Measurements from ENCODE around the gene MYO1D. TPM values are rescaled to one million over a fixed set of nuclear protein-coding genes. Genes with fewer than 3 reads are reported as not detected.

The MYO1D gene
- total RNA-seq, 1 donor from 2014 or later, result 36.9 TPM

- no peak overlapping the region for H3K27ac Mint-ChIP-seq
- H3K4me3 Mint-ChIP-seq (ENCODE audit: low read depth), result no peak overlapping the region
- no peaks in the 10 kb centered on the region for H3K36me3 Mint-ChIP-seq (ENCODE audit: insufficient read depth)
- H3K9me3 Mint-ChIP-seq (ENCODE audit: low read depth), result no peaks in the 10 kb centered on the region
- no peaks in the 10 kb centered on the region for H3K27me3 Mint-ChIP-seq
- TF ChIP-seq, protein P1, sequence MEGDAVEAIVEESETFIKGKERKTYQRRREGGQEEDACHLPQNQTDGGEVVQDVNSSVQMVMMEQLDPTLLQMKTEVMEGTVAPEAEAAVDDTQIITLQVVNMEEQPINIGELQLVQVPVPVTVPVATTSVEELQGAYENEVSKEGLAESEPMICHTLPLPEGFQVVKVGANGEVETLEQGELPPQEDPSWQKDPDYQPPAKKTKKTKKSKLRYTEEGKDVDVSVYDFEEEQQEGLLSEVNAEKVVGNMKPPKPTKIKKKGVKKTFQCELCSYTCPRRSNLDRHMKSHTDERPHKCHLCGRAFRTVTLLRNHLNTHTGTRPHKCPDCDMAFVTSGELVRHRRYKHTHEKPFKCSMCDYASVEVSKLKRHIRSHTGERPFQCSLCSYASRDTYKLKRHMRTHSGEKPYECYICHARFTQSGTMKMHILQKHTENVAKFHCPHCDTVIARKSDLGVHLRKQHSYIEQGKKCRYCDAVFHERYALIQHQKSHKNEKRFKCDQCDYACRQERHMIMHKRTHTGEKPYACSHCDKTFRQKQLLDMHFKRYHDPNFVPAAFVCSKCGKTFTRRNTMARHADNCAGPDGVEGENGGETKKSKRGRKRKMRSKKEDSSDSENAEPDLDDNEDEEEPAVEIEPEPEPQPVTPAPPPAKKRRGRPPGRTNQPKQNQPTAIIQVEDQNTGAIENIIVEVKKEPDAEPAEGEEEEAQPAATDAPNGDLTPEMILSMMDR (IDR thresholded peaks at IDR 0.05; ENCODE audit: unreplicated experiment), result no peak
- peaks cover 15% of the 10 kb centered on the region for H3K4me1 Mint-ChIP-seq (ENCODE audit: low read depth)
- DNase-seq (ENCODE audit: low spot score, unreplicated experiment), result no peak
Measured at GRCh38 chr17:32855620-32856019, 21.3 kb downstream of the MYO1D start.

- Mint-ChIP-seq H3K27me3 (no peaks in the 10 kb centered on the region), H3K4me3 (ENCODE audit: low read depth) (no peak overlapping the region), H3K27ac (no peak overlapping the region), H3K4me1 (ENCODE audit: low read depth) (peaks cover 8% of the 10 kb centered on the region), H3K9me3 (ENCODE audit: low read depth) (no peaks in the 10 kb centered on the region), H3K36me3 (ENCODE audit: insufficient read depth) (no peaks in the 10 kb centered on the region)
- TF ChIP-seq, protein P1 (IDR thresholded peaks at IDR 0.05; ENCODE audit: unreplicated experiment), result no peak
- DNase-seq (ENCODE audit: low spot score, unreplicated experiment), result no peak
Measured at GRCh38 chr17:32854832-32855389, 22.0 kb downstream of the MYO1D start.

GRCh38 chr17:32854207-32854606, 22.7 kb downstream of the MYO1D start:
- no peak for DNase-seq (ENCODE audit: low spot score, unreplicated experiment)
- no peak overlapping the region for H3K27ac Mint-ChIP-seq
- TF ChIP-seq, protein P1 (IDR thresholded peaks at IDR 0.05; ENCODE audit: unreplicated experiment), result no peak
- H3K27me3 Mint-ChIP-seq, result no peaks in the 10 kb centered on the region
- no peaks in the 10 kb centered on the region for H3K9me3 Mint-ChIP-seq (ENCODE audit: low read depth)
- no peak overlapping the region for H3K4me3 Mint-ChIP-seq (ENCODE audit: low read depth)
- no peaks in the 10 kb centered on the region for H3K36me3 Mint-ChIP-seq (ENCODE audit: insufficient read depth)
- peaks cover 4% of the 10 kb centered on the region for H3K4me1 Mint-ChIP-seq (ENCODE audit: low read depth)

DNA sequence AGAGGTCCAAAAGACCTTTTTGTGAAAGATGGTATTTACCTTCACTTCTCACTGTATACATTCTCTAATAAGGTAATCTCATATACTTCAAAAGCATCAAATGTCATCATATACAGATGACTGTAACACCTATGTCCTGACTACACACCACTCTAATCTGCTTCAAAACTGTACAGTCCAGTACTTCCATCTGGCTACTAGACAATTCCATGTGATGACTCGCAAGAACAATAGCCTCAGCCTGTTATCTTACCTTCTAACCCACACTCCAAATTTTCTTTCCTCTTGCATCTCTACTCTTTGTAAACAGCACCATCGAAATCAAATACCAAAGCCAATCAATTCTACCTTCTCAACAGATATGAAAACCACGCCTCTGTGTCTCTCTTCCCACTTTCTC, 24.1 kb downstream of the MYO1D start:
- no peaks in the 10 kb centered on the region for H3K36me3 Mint-ChIP-seq (ENCODE audit: insufficient read depth)
- no peak for DNase-seq (ENCODE audit: low spot score, unreplicated experiment)
- TF ChIP-seq, protein P1 (IDR thresholded peaks at IDR 0.05; ENCODE audit: unreplicated experiment), result no peak
- H3K27me3 Mint-ChIP-seq, result no peaks in the 10 kb centered on the region
- H3K4me1 Mint-ChIP-seq (ENCODE audit: low read depth), result peaks cover 4% of the 10 kb centered on the region
- H3K27ac Mint-ChIP-seq, result no peak overlapping the region
- H3K9me3 Mint-ChIP-seq (ENCODE audit: low read depth), result no peaks in the 10 kb centered on the region
- no peak overlapping the region for H3K4me3 Mint-ChIP-seq (ENCODE audit: low read depth)

DNA sequence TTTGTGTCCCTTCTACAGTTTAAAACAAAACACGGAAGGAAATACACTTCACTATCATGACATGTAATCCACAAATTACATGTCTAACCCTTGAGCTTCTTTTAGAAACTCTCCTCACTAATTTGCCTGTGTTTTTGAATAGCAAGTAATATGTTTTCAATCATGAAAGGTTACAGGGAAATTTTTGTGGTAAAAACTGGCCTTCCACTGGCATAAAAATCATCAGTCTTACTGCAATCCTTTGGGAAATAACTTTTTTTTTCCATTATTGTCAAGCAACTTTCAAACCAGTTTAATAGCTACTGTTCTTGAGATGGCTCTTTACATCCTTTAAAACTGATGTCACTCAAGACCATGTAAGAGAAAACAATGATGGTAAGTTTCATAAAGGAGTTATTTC, 27.0 kb downstream of the MYO1D start:
- Mint-ChIP-seq H3K4me1 (ENCODE audit: low read depth) (peaks cover 4% of the 10 kb centered on the region), H3K36me3 (ENCODE audit: insufficient read depth) (no peaks in the 10 kb centered on the region), H3K27ac (no peak overlapping the region), H3K27me3 (no peaks in the 10 kb centered on the region), H3K9me3 (ENCODE audit: low read depth) (no peaks in the 10 kb centered on the region), H3K4me3 (ENCODE audit: low read depth) (no peak overlapping the region)
- DNase-seq (ENCODE audit: low spot score, unreplicated experiment), result no peak
- TF ChIP-seq, protein P1 (IDR thresholded peaks at IDR 0.05; ENCODE audit: unreplicated experiment), result no peak

Measured in progenitor cell of endocrine pancreas (in vitro differentiated cells).